Panc1 (cell line): ENCODE results near the gene FYN. TPM values are rescaled to one million over a fixed set of nuclear protein-coding genes. Genes with fewer than 3 reads are reported as not detected.

Source experiments
- ATAC-seq: fragments of 200-7000 bp; cut with Tn5 transposase; 2 replicates; pipeline ENCODE4 v1.9.1; 2020; ENCODE audit warnings: mild to moderate bottlenecking, moderate library complexity
- BruUV-seq: library from RNA; stranded (reverse); fragments of 400-500 nt; replicated peaks from 2 replicates; lab custom pipeline; 2021; lab: Mats Ljungman, UMichigan
- CTCF ChIA-PET: fragments of 300-600 bp; sonication (Branson Sonifier 250); formaldehyde crosslinking; loops from one replicate; lab custom pipeline; 2022; ENCODE audit warnings: antibody characterized with exemption; lab: Charles Lee
- POLR2A ChIA-PET: fragments of 300-600 bp; sonication (Branson Sonifier 250); formaldehyde crosslinking; loops from one replicate; lab custom pipeline; 2022; ENCODE audit warnings: antibody characterized with exemption; lab: Charles Lee
- DNase-seq: peaks from one replicate; pipeline ENCODE4 v3.0.0-alpha.2; 2010; ENCODE audit warnings: low read depth, low spot score
- H3K27ac ChIP-seq: 2 replicates; pipeline ENCODE4 v1.5.1; 2011; ENCODE audit warnings: mild to moderate bottlenecking, low read length, inconsistent platforms
- H3K27me3 ChIP-seq: fragments of 200-500 bp; sonication (Bioruptor generic); 2 replicates; pipeline ENCODE4 v1.6.0; 2014; ENCODE audit warnings: low read length, inconsistent platforms; ENCODE audit not compliant: control insufficient read depth, insufficient read depth
- H3K36me3 ChIP-seq: fragments of 200-500 bp; sonication (Bioruptor generic); 2 replicates; pipeline ENCODE4 v1.5.1; 2014; ENCODE audit warnings: inconsistent platforms, mild to moderate bottlenecking, low read length, moderate library complexity; ENCODE audit not compliant: control insufficient read depth, insufficient read depth
- H3K4me1 ChIP-seq: 2 replicates; pipeline ENCODE4 v1.5.1; 2011; ENCODE audit warnings: inconsistent platforms, mild to moderate bottlenecking, low read length, moderate library complexity; ENCODE audit not compliant: control insufficient read depth, insufficient read depth
- H3K4me3 ChIP-seq, 2 experiments: 2 replicates each; pipeline ENCODE4 v1.5.1; 2011 to 2012; ENCODE audit warnings: low read depth in 2 of 2, low read length in 2 of 2, mild to moderate bottlenecking in 2 of 2, inconsistent platforms in 1 of 2, moderate library complexity in 1 of 2
- H3K9me3 ChIP-seq: fragments of 200-500 bp; sonication (Bioruptor generic); 2 replicates; pipeline ENCODE4 v1.5.1; 2014; ENCODE audit warnings: low read depth, mild to moderate bottlenecking, inconsistent platforms, low read length, moderate library complexity; ENCODE audit not compliant: control insufficient read depth, insufficient read depth
- CTCF ChIP-seq: fragments of 450-650 bp; IDR thresholded peaks from 2 replicates; pipeline ENCODE4 v1.5.1; 2017; ENCODE audit warnings: mild to moderate bottlenecking
- POLR2AphosphoS5 ChIP-seq: IDR thresholded peaks from 2 replicates; pipeline ENCODE4 v1.6.1; 2012; ENCODE audit warnings: mild to moderate bottlenecking, low read depth, low read length, moderate library complexity
- REST ChIP-seq, 2 experiments: IDR thresholded peaks; 2 replicates each; pipeline ENCODE4 v1.6.1; 2011 to 2012; ENCODE audit warnings: low read depth in 2 of 2, control low read depth in 1 of 2, low read length in 1 of 2, mild to moderate bottlenecking in 1 of 2, moderate library complexity in 1 of 2; ENCODE audit not compliant: insufficient read depth in 1 of 2
- SIN3A ChIP-seq: IDR thresholded peaks from 2 replicates; pipeline ENCODE4 v1.6.1; 2012; ENCODE audit warnings: low read depth, mild to moderate bottlenecking, low read length, moderate library complexity, borderline replicate concordance; ENCODE audit not compliant: insufficient read depth
- TCF7L2 ChIP-seq: IDR thresholded peaks from 2 replicates; pipeline ENCODE4 v1.6.1; 2011; ENCODE audit warnings: mild to moderate bottlenecking, low read depth, low read length, inconsistent platforms
- in situ Hi-C: cut with HindIII; loops from 2 replicates; pipeline ENCODE4 v1.10.0; 2016; ENCODE audit warnings: low sequenced_read_pairs, low pct_unique_long_range_greater_than_20kb
- intact Hi-C: fragments of 100-400 bp; cut with micrococcal nuclease; formaldehyde crosslinking; loops from one replicate; pipeline ENCODE4 v1.10.0; 2022; ENCODE audit not compliant: unreplicated experiment
- total RNA-seq: library from RNA; stranded (reverse); gene quantifications from one replicate; pipeline ENCODE4 v1.2.1, GENCODE V29; 2021; ENCODE audit not compliant: unreplicated experiment

The FYN gene
- total RNA-seq, 1 experiment from 2014 or later, result 4.2 TPM

GRCh38 chr6:111745636-111746035 lies 127.6 kb downstream of the FYN start:
- H3K9me3 ChIP-seq, result no peaks in the 10 kb centered on the region
- ChIA-PET CTCF (no interaction called here), POLR2A (no interaction called here)
- no peaks in the 10 kb centered on the region for H3K36me3 ChIP-seq
- intact Hi-C loops (no loop called here), in situ Hi-C loops (no loop called here)
- TF ChIP-seq CTCF, result no peak
- no peak for TF ChIP-seq REST (IDR thresholded peaks at IDR 0.05; ENCODE audit: insufficient read depth in 1 of 2, low read depth in 2 of 2, low read length in 1 of 2)
- TF ChIP-seq SIN3A, result no peak
- TF ChIP-seq TCF7L2, result no peak
- TF ChIP-seq POLR2AphosphoS5, result no peak
- no peak for ATAC-seq
- DNase-seq, result no peak
- no peak overlapping the region for H3K27ac ChIP-seq
- no peak overlapping the region for H3K4me3 ChIP-seq
- BruUV-seq, result no TSS peak
- H3K4me1 ChIP-seq, result no peaks in the 10 kb centered on the region
- H3K27me3 ChIP-seq, result peaks cover 41% of the 10 kb centered on the region

DNA sequence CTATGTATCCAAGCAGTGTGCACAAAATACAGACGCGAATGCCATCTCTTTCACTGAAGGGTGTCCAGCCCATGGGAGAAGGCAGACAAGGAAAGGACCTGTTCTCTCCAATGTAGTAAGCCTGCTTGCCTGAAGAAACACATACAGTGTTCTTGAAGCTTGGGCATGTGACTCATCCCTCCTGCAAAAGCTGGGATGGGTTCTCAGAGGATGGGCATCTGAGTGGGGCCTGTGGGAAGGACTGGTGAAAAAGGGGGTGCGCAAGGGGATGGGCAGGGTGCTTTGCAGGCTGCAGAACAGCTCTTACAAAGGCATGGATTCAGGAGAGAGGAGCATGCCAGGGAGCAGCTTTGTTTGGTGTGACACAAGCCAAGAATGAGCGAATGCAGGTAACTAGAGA lies 128.1 kb downstream of the FYN start:
- intact Hi-C loops (no loop called here), in situ Hi-C loops (no loop called here)
- Histone ChIP-seq H3K4me1 (no peaks in the 10 kb centered on the region), H3K36me3 (no peaks in the 10 kb centered on the region), H3K4me3 (no peak overlapping the region), H3K27me3 (peaks cover 43% of the 10 kb centered on the region), H3K27ac (no peak overlapping the region), H3K9me3 (no peaks in the 10 kb centered on the region)
- DNase-seq, result no peak
- ATAC-seq, result no peak
- TF ChIP-seq POLR2AphosphoS5, result no peak
- no peak for TF ChIP-seq SIN3A
- POLR2A ChIA-PET, result no interaction called here
- no TSS peak for BruUV-seq
- CTCF ChIA-PET, result no interaction called here

DNA sequence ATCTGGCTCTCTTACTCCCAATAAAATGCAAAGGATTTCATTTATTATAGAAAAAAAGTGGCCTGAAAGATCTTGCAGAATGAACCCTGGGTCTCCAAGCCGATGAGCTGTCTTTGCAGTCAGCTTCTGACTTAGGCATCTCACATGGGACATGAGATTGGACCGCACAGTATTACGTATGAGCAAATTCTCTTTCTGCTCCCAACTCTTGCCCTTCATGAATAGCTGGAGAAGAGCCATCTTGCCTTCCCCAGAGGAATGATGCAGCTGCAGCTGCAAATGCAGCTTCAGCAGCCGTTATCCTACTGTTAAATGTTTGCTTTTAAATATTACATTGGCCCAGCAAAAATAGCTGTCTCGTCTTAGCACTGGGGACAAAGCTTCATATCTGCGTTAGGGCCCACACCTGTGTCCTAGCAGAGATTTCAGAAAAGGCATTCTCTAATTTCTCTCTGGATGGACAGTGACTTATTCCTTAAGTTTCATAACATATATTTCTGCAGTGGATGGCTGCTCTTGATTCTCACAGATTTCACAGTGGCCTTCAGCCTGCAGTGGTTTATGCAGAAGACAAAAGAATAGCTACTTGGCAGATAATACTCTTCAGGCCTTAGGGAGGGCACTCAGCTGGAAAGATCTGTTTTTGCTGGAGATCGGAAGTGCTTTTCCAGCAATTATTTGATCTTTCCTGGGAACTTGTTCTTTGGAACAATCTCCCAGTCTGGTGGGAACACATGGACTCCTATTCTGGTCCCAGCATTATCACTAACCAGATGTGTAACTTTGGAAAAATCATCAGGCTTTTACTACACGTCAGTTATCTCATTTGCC lies 129.2 kb downstream of the FYN start:
- ChIA-PET CTCF (no interaction called here), POLR2A (interaction anchor here (0.6 kb wide), 1 partner anchor 8 kb away, joined by 6 read pairs; no protein-coding TSS in a partner anchor)
- no TSS peak for BruUV-seq
- intact Hi-C loops (no loop called here), in situ Hi-C loops (no loop called here)
- no peak overlapping the region for H3K27ac ChIP-seq
- H3K36me3 ChIP-seq, result no peaks in the 10 kb centered on the region
- H3K4me3 ChIP-seq, result no peak overlapping the region
- no peak for ATAC-seq
- TF ChIP-seq POLR2AphosphoS5 (no peak), REST (IDR thresholded peaks at IDR 0.05; ENCODE audit: insufficient read depth in 1 of 2, low read depth in 2 of 2, low read length in 1 of 2) (no peak), CTCF (no peak), TCF7L2 (no peak)
- H3K9me3 ChIP-seq, result no peaks in the 10 kb centered on the region
- no peaks in the 10 kb centered on the region for H3K4me1 ChIP-seq
- DNase-seq, result no peak
- H3K27me3 ChIP-seq, result peaks cover 36% of the 10 kb centered on the region
